Erythroblast (primary cell): Measurements from ENCODE around the gene RHOBTB3.

Source experiments
- DNase-seq, 2 experiments: peaks; one replicate each; lab custom pipeline; 2025; lab: John Stamatoyannopoulos, UW
- GATA1 ChIP-seq: IDR thresholded peaks from 2 replicates; pipeline ENCODE4 v1.6.1; 2011; ENCODE audit warnings: low read depth, mild to moderate bottlenecking, control low read depth, low read length, moderate library complexity
- POLR2A ChIP-seq: IDR thresholded peaks from 2 replicates; pipeline ENCODE4 v1.6.1; 2011; ENCODE audit warnings: mild to moderate bottlenecking, low read length

RHOBTB3 gene

DNA sequence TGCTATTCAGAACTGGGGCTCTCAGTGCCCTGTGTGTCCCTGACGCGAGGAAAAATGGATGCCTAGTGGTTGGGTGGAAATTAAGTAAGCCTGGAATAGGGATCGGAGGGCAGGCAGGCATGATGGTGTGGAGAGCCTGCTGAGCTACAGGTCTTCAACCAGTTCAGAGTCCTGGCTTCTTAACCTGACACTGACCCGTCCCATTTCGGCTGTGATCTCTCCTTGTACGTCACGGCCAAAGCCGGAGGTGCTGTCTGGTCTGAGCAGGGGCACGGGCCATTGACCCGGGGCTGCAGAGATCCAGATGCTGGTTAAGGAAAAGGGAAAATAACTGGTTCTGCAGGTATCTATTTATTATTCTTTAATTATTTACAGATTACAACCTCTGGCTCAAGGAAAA, 27.9 kb downstream of the RHOBTB3 start:
- no peak for TF ChIP-seq GATA1
- TF ChIP-seq POLR2A: no peak
- no peak for DNase-seq

DNA sequence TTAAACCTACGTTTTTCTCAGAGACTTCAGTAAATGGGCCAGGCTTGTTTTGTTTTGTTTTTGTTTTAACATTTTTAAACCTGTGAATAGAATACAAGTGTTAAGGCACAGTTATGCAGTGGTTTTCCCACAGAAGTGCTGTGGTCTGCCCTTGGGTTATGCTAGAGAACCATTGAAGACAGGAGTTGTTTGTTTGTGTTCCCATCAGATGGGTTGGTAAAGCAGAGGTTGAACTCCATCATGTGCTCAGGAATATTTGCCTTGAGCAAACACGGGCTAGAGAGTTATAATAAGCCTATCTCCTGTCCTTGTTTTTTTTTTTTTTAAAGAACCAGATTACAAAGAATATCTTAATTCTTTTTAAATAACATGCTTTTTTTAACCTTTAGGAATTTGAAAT, 28.5 kb downstream of the RHOBTB3 start:
- TF ChIP-seq GATA1 (no peak), POLR2A (no peak)
- DNase-seq: no peak

DNA sequence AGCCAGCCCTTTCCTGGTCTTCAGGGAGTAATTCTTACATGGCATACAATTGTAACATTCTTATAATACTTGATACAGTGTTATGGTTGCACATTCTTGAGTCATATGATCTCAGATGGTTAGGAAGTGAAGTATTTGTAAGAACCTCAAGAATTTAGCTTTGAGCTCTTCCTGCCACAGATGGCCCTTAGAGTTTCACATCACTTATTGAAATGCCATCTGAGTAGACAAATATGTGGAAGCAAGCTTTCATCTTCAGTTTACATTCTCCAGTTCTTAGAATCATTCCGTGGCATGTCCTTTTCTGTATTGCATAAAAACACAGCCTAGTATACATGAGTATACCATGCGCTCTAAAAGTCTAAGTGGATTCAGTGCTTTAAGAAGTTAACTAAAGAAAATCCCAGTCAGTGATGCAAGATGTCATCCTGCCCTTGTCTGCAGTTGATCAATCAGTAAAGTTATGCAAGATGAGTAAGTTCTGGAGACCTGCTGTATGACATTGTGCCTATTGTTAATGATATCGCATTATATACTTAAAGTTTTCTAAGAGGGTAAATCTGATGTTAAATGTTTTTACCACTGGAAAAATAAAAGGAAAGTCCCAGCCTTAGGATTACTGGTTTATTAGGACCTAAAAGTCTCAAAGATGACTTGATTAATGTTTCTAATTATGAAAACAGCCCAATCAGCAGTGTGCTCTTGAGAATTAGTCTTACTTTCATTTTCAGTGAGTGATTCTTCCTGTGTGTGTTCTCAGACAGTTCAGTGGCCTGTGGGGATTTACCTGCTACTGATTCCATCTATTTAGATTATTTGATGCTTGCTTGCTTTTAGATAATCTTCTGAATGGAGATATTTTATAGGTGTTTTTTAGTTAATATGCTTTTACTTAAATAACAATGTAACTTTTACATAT, 29.4 kb downstream of the RHOBTB3 start:
- peak in 1 of 2 experiments; percentile 40 for DNase-seq
- TF ChIP-seq GATA1: no peak
- no peak for TF ChIP-seq POLR2A

DNA sequence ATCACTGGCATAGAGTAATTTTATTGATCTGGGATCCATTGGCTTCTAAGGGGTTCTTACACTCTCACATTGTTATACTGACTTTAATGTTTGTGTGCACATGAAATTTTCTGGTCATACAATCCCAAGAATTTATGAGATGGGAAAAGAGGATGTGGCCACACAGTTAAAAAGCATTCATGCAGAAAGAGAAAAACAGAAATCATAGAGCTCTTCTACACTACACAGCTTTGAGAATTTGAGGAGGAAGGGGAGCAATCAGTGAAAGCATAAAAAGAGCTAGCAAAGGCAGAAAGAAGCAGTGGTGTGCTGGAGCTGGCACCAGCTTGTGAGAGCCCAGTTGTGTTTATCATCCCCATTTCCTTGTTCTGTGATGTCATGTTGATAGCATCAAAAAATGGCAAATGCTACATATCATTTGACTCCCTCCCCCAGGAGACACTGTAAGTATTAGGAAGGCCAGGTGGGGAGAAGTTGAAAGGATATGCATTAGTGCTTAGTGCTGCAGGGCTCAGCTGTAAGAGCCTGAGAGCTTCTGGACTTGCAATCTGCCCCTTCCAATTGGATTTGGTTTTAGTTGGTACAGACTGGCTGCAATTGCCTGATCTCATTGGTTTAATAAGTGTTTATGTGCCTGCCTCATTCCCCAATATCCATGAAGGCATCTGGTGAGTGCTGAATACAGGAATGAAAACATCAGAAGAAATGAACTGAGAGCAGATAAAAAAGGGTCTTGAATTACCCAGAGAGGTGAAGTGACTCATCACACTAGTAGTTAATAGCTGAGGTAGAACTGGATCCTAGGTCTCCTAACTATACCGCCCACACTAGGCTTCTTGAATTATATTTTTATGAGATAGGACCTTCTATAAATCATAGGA, 30.9 kb downstream of the RHOBTB3 start:
- TF ChIP-seq GATA1 (no peak), POLR2A (no peak)
- no peak for DNase-seq

DNA sequence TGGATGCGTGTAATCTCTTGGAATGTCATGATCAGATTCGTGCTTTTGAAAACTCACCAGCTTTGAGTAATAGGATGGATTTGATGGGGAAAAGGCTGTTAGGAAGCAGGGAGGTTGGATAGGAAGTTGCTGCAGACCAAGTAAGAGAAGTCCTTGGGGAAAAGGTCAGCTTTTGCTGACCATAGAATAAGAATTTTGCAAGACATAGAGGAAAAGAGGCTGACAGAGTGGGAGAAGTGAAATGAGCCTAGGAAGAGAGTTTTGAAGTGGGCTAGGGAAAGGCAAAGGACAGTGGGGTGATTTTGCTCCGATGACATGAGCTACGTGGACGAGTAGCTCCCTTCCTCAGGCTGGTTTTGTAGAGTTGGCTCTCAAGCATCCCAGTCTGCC, 31.5 kb downstream of the RHOBTB3 start:
- TF ChIP-seq POLR2A (no peak), GATA1 (no peak)
- DNase-seq: no peak

DNA sequence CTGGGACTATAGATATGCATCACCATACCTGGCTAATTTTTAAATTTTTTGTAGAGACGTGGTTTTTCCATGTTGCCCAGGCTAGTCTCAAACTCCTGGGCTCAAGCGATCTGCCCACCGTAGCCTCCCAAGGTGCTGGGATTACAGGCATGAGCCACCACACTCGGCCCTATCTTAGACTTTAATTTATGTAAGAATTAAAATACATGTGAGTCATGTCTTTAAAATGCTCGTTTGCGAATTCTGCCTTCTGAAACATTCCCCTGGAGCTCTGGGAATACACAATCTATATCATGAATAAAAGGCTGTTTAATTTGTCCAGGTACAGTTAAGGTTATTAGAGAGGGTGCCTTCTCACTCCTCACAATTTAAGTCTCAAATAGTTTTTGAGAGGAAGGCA, 32.8 kb downstream of the RHOBTB3 start:
- no peak for TF ChIP-seq GATA1
- TF ChIP-seq POLR2A: no peak
- no peak for DNase-seq

DNA sequence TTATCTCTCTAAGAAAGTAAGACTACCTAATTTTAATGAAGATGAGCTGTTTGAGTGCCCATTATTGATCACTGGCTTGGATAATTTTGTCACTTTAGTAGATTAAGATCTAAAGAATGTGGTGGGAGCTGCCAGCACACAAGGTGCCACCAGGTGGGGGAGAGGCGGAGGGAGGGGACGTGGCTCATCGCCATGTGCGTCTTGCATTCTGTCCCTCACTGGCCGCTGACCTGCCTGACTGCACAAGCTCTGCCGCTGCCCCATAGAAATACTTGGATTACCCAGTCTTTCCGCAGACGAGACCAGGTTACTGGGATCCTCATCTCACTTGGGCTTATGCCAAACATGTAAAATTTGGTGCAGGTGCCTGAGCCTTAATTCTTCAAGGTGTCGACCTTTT, 37.6 kb downstream of the RHOBTB3 start:
- no peak for TF ChIP-seq GATA1
- no peak for TF ChIP-seq POLR2A
- no peak for DNase-seq

DNA sequence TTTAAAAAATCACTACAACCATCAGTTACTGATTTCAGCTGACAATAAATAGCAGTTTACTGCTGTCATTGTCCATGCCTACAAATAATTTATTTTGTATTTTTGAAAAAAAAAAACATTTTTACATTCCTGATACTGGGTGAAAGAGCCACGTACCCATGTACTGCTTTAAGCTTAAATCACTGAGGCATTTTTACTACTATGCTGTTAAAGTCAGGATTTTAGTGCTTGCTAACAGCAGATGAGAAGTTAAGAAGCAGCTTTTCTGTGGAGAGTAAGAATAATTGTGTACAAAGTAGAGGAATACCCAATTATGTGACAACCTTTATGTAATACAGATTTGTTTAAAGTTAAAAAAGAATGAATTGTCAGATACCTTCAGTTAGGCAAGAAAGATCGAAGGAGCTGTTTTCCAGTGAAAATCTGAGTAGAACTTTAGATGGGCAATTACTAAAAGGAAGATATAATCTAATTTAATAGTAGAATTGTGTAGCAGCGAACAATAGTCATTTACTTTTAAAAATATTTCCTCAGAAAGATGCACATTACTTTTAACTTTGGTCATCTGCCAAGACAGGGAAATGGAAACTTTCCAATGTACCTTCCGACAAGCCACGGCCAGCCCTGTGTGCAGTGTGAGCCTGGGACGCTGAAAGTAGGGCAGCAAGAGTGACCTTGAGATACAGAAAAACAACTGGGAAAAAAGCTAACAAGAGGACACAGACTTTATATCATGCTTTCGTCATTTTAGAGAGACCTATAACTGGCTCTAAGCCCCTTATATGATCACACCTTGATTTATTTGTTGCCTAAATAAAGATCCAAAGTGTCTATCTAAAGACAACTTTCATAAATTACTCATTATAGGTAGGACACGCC, 39.9 kb downstream of the RHOBTB3 start:
- DNase-seq: no peak
- no peak for TF ChIP-seq POLR2A
- no peak for TF ChIP-seq GATA1

DNA sequence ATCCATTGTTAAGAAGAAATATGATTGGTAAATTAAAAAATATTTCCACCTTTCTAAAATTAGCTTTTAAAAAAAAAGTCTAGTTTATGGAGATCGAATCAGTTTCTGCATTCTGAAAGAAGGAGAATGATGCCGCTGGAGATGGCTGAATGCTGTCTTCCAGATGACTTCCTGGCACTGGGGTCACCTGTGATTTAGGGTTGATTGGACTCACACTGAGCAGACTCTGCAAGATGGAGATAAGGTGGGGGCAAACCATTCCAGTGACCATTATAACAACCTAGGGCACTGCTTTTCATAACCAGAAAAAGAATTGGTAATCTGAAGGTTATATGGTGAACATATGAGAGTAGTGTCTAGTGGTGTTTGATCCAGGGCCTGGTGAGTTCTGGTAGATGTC, 40.8 kb downstream of the RHOBTB3 start:
- no peak for DNase-seq
- no peak for TF ChIP-seq POLR2A
- TF ChIP-seq GATA1: no peak

DNA sequence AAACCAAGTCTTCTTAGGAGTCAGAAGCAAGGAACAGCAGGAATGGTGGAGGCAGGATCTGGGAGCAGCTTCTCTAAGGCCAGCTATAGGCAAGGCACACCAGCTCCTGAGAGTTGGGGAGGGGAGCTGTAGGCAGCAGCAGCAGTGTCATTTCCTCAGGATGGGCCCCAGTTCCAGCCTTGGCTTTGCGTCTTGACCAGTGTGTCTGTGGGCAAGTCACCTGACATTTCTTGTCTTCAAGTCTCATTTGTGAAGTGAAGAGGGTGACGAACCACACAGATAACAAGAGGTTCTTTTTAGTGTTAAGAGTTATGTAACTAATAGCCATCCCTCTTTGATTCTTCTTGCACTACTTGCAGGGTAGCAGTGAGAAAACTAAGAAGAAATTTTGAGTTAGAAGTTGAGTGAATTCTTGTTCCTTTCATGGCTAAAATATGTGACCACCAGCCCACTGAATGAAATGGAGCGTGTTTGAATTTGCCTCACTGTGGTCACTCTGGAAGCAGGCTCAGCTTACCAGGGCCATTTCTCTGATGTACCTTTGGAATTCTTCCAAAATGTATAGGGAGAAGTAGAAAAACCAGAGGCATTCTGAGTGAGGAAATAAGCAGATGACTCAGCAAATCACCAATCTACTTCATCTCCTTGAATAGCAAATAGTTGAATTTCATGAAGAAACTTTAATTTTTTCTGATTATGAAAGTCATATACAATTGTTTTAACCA, 42.4 kb downstream of the RHOBTB3 start:
- TF ChIP-seq GATA1 (no peak), POLR2A (no peak)
- DNase-seq: peak; percentile 59 to 79

DNA sequence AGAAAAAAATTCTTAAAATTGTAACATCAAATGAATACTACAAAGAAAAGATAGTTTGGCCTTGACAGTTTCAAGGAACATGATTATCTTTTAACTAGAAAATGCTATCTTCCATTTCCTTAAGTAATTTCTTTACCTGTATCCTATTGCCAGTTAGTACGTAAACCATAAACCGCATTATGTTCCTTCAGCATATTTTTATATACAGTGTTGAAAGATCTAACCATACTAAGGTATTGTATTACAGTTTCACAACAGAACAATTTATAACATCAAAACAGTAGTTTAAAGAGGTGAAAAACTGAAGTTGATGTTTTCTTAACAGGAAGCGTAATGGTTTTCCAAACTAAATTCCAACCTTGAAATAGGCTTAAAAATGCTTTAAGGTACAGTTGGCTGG, 46.3 kb downstream of the RHOBTB3 start:
- DNase-seq: no peak

DNA sequence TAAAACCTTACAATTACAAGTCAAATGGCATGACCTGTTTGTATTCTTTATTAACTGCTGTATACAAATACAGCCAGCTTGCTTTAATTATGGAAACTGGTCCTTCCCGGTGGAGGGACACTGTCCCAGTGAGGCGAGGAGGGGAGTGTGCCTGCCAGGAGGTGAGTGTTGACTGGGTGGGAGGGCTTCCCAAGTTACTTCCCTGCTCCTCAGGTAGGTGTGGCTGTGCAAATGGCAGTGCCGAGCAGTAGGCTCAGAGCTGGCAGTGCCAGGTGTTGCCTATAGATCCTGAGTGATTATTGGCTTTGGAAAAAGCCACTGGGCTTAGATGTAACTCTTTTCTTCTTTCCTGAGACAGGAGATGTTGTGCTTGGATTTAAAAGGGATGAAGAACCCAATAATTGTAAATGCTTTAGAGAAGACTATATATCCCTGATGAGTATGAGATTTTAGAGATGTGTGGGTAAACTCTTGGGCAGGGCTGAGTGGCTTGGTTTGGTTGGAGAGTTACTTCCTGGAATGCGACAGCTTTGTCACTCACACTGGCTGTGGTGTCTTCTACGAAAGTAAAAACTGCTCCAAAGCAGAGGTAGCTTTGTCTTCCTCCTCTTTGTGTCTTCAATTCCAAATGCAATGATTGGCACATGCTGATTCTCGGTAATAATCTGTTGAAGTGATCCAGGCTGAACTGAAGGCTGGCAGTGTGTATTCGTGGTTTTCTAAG, 47.7 kb downstream of the RHOBTB3 start:
- no peak for TF ChIP-seq GATA1
- TF ChIP-seq POLR2A: peak; percentile 9
- DNase-seq: no peak

More for the DNA sequence above, 46.3 kb downstream of the RHOBTB3 start:
- TF ChIP-seq GATA1 (no peak), POLR2A (no peak)
